HEK293 (cell line): ENCODE measurements around the gene STAT3.

Experiments
- CTCF ChIA-PET: fragments of 350-600 bp; formaldehyde crosslinking; extraction: SDS; loops from one replicate; lab custom pipeline; 2021; ENCODE audit warnings: antibody characterized with exemption; lab: Yijun Ruan, JAX
- POLR2A ChIA-PET: fragments of 300-600 bp; formaldehyde crosslinking; extraction: SDS; loops from one replicate; lab custom pipeline; 2020; ENCODE audit warnings: antibody characterized with exemption, inconsistent platforms; lab: Yijun Ruan, JAX
- H3K27ac ChIP-seq: fragments of 200-500 bp; sonication (Bioruptor generic); 2 replicates; pipeline ENCODE4 v1.5.1; 2014; ENCODE audit warnings: low read depth, low read length, control low read depth, inconsistent platforms; ENCODE audit errors: extremely low read depth
- H3K36me3 ChIP-seq, 2 experiments: fragments of 200-500 bp in 1 of 2; sonication (Bioruptor generic) in 1 of 2; 1 replicate in 1 of 2; 2 replicates in 1 of 2; pipeline ENCODE4 v1.5.1; 2014 to 2017; ENCODE audit warnings: inconsistent platforms in 2 of 2, low read length in 2 of 2; ENCODE audit not compliant: control insufficient read depth in 2 of 2, insufficient read depth in 1 of 2
- H3K4me1 ChIP-seq: fragments of 200-500 bp; sonication (Bioruptor generic); 2 replicates; pipeline ENCODE4 v1.5.1; 2014; ENCODE audit warnings: mild to moderate bottlenecking, low read length, inconsistent platforms; ENCODE audit not compliant: control insufficient read depth, insufficient read depth
- H3K4me3 ChIP-seq: 2 replicates; pipeline ENCODE4 v1.5.1; 2011; ENCODE audit warnings: low read depth, mild to moderate bottlenecking, control low read depth, low read length, moderate library complexity
- H3K9me3 ChIP-seq: fragments of 200-500 bp; sonication (Bioruptor generic); 2 replicates; pipeline ENCODE4 v1.5.1; 2014; ENCODE audit warnings: low read depth, low read length, inconsistent platforms; ENCODE audit not compliant: control insufficient read depth, insufficient read depth
- YY2 ChIP-seq: fragments of 450-650 bp; formaldehyde crosslinking; IDR thresholded peaks from 2 replicates; pipeline ENCODE4 v1.5.1; 2016; ENCODE audit warnings: missing biosample characterization, missing genetic modification characterization
- ZBTB17 ChIP-seq: fragments of 450-650 bp; formaldehyde crosslinking; IDR thresholded peaks from 2 replicates; pipeline ENCODE4 v1.5.1; 2016; ENCODE audit warnings: missing biosample characterization, missing genetic modification characterization
- ZFP37 ChIP-seq: fragments of 450-650 bp; formaldehyde crosslinking; IDR thresholded peaks from 2 replicates; pipeline ENCODE4 v1.5.1; 2016; ENCODE audit warnings: missing biosample characterization, missing genetic modification characterization
- ZNF112 ChIP-seq: fragments of 450-650 bp; formaldehyde crosslinking; IDR thresholded peaks from 2 replicates; pipeline ENCODE4 v1.5.0; 2017; ENCODE audit warnings: missing biosample characterization, missing genetic modification characterization
- ZNF146 ChIP-seq: fragments of 450-650 bp; formaldehyde crosslinking; IDR thresholded peaks from 2 replicates; pipeline ENCODE4 v1.5.1; 2016; ENCODE audit warnings: missing biosample characterization, missing genetic modification characterization
- ZNF169 ChIP-seq: fragments of 450-650 bp; formaldehyde crosslinking; IDR thresholded peaks from 2 replicates; pipeline ENCODE4 v1.5.1; 2016; ENCODE audit warnings: missing biosample characterization, missing genetic modification characterization
- ZNF335 ChIP-seq: fragments of 450-650 bp; formaldehyde crosslinking; conservative IDR thresholded peaks from 2 replicates; pipeline ENCODE4 v1.5.1; 2016; ENCODE audit warnings: missing biosample characterization, missing genetic modification characterization
- ZNF404 ChIP-seq: fragments of 450-650 bp; formaldehyde crosslinking; IDR thresholded peaks from 2 replicates; pipeline ENCODE4 v1.5.1; 2017; ENCODE audit warnings: missing biosample characterization, missing genetic modification characterization
- ZNF623 ChIP-seq: fragments of 450-650 bp; formaldehyde crosslinking; IDR thresholded peaks from 2 replicates; pipeline ENCODE4 v1.5.1; 2016; ENCODE audit warnings: missing biosample characterization, missing genetic modification characterization
- ZNF777 ChIP-seq: fragments of 450-650 bp; formaldehyde crosslinking; IDR thresholded peaks from 2 replicates; pipeline ENCODE4 v1.5.1; 2017; ENCODE audit warnings: missing biosample characterization, missing genetic modification characterization, borderline replicate concordance
- ZNF791 ChIP-seq: fragments of 450-650 bp; formaldehyde crosslinking; IDR thresholded peaks from 2 replicates; pipeline ENCODE4 v1.5.1; 2016; ENCODE audit warnings: missing biosample characterization, missing genetic modification characterization
- ZNF830 ChIP-seq: fragments of 450-650 bp; IDR thresholded peaks from 2 replicates; pipeline ENCODE4 v1.5.0; 2018; ENCODE audit warnings: missing biosample characterization, missing genetic modification characterization, low read depth, mild to moderate bottlenecking, moderate library complexity
- ZSCAN30 ChIP-seq: fragments of 450-650 bp; IDR thresholded peaks from 2 replicates; pipeline ENCODE4 v1.5.1; 2018; ENCODE audit warnings: missing biosample characterization, mild to moderate bottlenecking, missing genetic modification characterization, moderate library complexity
- TF ChIP-seq, protein P1 (sequence below): fragments of 450-650 bp; formaldehyde crosslinking; IDR thresholded peaks from 2 replicates; pipeline ENCODE4 v1.5.1; 2017; ENCODE audit warnings: missing biosample characterization, missing genetic modification characterization
- TF ChIP-seq, protein P2 (sequence below): fragments of 450-650 bp; formaldehyde crosslinking; IDR thresholded peaks from 2 replicates; pipeline ENCODE4 v1.5.1; 2016; ENCODE audit warnings: missing biosample characterization, missing genetic modification characterization
- TF ChIP-seq, protein P3 (sequence below): IDR thresholded peaks from 2 replicates; pipeline ENCODE4 v1.6.1; 2011; ENCODE audit warnings: mild to moderate bottlenecking, low read depth, low read length, borderline replicate concordance
- TF ChIP-seq, protein P4 (sequence below): fragments of 450-650 bp; formaldehyde crosslinking; IDR thresholded peaks from 2 replicates; pipeline ENCODE4 v1.5.1; 2016; ENCODE audit warnings: missing biosample characterization, missing genetic modification characterization
- TF ChIP-seq, protein P5 (sequence below): fragments of 450-650 bp; formaldehyde crosslinking; IDR thresholded peaks from 2 replicates; pipeline ENCODE4 v1.5.1; 2017; ENCODE audit warnings: missing biosample characterization, missing genetic modification characterization
- TF ChIP-seq, protein P6 (sequence below): fragments of 450-650 bp; formaldehyde crosslinking; IDR thresholded peaks from 2 replicates; pipeline ENCODE4 v1.5.1; 2016; ENCODE audit warnings: missing biosample characterization, missing genetic modification characterization
- TF ChIP-seq, protein P7 (sequence below): fragments of 450-650 bp; formaldehyde crosslinking; IDR thresholded peaks from 2 replicates; pipeline ENCODE4 v1.5.1; 2016; ENCODE audit warnings: missing biosample characterization, missing genetic modification characterization
- TF ChIP-seq, protein P8 (sequence below): fragments of 450-650 bp; formaldehyde crosslinking; IDR thresholded peaks from 2 replicates; pipeline ENCODE4 v1.5.1; 2016; ENCODE audit warnings: missing biosample characterization, missing genetic modification characterization

The STAT3 gene

DNA sequence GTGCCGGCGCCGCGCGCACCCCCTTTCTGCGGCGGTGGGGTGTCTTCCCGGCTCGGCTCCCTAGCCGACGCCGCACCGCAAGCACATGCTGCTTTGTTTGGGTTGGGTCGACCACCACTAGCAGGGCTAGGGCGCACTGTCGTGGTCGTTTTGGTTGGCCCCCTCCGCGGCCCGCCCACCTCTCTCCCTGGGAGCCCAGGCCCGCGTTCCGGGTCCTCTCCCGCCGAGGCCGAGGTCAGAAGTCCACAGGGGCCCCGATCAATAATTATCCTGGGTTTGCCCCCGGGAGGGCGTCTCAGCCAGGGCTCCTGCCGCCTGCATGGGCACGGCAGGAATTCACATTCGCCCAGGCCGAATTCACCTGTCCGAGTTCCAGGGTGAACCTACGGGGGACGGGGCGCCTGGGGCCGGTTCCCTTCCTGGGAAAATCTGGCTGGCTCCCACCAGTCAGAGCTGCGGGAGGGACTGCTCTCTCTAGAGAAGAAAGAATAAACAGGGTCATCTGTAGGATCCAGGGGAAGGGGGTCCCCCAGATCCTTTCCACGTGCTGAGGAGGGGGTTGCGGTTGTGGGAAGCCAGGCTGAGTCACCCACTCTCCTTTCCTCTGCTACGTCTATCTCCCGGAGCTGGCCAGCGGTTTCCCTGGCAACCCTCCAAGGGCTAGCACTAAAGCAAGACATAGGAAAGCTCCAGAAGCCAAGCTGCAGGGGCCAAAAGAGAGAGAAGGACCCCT lies 111.5 kb downstream of the STAT3 start:
- ChIA-PET POLR2A (interaction anchor here (0.5 to 1.9 kb wide), 8 partner anchors 10 to 259 kb away, joined by 3 to 8 read pairs (median 3); partner anchors contain the start of genes CAVIN1, DNAJC7 and NKIRAS2), CTCF (interaction anchor here (0.6 to 1.2 kb wide), 5 partner anchors 10 to 313 kb away, joined by 3 to 5 read pairs (median 3); no protein-coding TSS in a partner anchor)
- H3K27ac ChIP-seq: peak overlapping the region; percentile 85; the same call in 1 of the 2 replicates
- TF ChIP-seq ZNF404: no peak
- TF ChIP-seq, protein P1, sequence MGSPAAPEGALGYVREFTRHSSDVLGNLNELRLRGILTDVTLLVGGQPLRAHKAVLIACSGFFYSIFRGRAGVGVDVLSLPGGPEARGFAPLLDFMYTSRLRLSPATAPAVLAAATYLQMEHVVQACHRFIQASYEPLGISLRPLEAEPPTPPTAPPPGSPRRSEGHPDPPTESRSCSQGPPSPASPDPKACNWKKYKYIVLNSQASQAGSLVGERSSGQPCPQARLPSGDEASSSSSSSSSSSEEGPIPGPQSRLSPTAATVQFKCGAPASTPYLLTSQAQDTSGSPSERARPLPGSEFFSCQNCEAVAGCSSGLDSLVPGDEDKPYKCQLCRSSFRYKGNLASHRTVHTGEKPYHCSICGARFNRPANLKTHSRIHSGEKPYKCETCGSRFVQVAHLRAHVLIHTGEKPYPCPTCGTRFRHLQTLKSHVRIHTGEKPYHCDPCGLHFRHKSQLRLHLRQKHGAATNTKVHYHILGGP (tag by site-specific recombination): no peak
- TF ChIP-seq ZBTB17: no peak
- TF ChIP-seq, protein P2, sequence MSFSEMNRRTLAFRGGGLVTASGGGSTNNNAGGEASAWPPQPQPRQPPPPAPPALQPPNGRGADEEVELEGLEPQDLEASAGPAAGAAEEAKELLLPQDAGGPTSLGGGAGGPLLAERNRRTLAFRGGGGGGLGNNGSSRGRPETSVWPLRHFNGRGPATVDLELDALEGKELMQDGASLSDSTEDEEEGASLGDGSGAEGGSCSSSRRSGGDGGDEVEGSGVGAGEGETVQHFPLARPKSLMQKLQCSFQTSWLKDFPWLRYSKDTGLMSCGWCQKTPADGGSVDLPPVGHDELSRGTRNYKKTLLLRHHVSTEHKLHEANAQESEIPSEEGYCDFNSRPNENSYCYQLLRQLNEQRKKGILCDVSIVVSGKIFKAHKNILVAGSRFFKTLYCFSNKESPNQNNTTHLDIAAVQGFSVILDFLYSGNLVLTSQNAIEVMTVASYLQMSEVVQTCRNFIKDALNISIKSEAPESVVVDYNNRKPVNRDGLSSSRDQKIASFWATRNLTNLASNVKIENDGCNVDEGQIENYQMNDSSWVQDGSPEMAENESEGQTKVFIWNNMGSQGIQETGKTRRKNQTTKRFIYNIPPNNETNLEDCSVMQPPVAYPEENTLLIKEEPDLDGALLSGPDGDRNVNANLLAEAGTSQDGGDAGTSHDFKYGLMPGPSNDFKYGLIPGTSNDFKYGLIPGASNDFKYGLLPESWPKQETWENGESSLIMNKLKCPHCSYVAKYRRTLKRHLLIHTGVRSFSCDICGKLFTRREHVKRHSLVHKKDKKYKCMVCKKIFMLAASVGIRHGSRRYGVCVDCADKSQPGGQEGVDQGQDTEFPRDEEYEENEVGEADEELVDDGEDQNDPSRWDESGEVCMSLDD (tag by site-specific recombination): peak; percentile 67; the same call in 1 of the 2 replicates
- TF ChIP-seq, protein P3, sequence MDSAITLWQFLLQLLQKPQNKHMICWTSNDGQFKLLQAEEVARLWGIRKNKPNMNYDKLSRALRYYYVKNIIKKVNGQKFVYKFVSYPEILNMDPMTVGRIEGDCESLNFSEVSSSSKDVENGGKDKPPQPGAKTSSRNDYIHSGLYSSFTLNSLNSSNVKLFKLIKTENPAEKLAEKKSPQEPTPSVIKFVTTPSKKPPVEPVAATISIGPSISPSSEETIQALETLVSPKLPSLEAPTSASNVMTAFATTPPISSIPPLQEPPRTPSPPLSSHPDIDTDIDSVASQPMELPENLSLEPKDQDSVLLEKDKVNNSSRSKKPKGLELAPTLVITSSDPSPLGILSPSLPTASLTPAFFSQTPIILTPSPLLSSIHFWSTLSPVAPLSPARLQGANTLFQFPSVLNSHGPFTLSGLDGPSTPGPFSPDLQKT: no peak
- TF ChIP-seq, protein P4, sequence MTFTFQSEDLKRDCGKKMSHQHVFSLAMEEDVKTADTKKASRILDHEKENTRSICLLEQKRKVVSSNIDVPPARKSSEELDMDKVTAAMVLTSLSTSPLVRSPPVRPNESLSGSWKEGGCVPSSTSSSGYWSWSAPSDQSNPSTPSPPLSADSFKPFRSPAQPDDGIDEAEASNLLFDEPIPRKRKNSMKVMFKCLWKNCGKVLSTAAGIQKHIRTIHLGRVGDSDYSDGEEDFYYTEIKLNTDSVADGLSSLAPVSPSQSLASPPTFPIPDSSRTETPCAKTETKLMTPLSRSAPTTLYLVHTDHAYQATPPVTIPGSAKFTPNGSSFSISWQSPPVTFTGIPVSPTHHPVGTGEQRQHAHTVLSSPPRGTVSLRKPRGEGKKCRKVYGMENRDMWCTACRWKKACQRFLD (tag by site-specific recombination): no peak
- no peak for TF ChIP-seq ZNF623 (tag by site-specific recombination)
- no peak for TF ChIP-seq ZNF791 (tag by site-specific recombination)
- no peak for TF ChIP-seq ZNF830
- TF ChIP-seq, protein P5, sequence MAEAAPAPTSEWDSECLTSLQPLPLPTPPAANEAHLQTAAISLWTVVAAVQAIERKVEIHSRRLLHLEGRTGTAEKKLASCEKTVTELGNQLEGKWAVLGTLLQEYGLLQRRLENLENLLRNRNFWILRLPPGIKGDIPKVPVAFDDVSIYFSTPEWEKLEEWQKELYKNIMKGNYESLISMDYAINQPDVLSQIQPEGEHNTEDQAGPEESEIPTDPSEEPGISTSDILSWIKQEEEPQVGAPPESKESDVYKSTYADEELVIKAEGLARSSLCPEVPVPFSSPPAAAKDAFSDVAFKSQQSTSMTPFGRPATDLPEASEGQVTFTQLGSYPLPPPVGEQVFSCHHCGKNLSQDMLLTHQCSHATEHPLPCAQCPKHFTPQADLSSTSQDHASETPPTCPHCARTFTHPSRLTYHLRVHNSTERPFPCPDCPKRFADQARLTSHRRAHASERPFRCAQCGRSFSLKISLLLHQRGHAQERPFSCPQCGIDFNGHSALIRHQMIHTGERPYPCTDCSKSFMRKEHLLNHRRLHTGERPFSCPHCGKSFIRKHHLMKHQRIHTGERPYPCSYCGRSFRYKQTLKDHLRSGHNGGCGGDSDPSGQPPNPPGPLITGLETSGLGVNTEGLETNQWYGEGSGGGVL: peak; percentile 10; the same call in 1 of the 2 replicates
- TF ChIP-seq ZNF112 (tag by site-specific recombination): no peak
- TF ChIP-seq ZNF335 (tag by site-specific recombination): peak; percentile 97
- no peak for TF ChIP-seq YY2 (tag by site-specific recombination)
- TF ChIP-seq ZSCAN30 (tag by site-specific recombination): 0 out of 2 replicates have a peak, but pooled peaks have one; percentile 10
- TF ChIP-seq ZNF777 (tag by site-specific recombination): peak; percentile 75
- TF ChIP-seq, protein P6, sequence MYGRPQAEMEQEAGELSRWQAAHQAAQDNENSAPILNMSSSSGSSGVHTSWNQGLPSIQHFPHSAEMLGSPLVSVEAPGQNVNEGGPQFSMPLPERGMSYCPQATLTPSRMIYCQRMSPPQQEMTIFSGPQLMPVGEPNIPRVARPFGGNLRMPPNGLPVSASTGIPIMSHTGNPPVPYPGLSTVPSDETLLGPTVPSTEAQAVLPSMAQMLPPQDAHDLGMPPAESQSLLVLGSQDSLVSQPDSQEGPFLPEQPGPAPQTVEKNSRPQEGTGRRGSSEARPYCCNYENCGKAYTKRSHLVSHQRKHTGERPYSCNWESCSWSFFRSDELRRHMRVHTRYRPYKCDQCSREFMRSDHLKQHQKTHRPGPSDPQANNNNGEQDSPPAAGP (tag by site-specific recombination): no peak
- no peak for TF ChIP-seq ZNF146
- TF ChIP-seq ZNF169 (tag by site-specific recombination): no peak
- TF ChIP-seq, protein P7, sequence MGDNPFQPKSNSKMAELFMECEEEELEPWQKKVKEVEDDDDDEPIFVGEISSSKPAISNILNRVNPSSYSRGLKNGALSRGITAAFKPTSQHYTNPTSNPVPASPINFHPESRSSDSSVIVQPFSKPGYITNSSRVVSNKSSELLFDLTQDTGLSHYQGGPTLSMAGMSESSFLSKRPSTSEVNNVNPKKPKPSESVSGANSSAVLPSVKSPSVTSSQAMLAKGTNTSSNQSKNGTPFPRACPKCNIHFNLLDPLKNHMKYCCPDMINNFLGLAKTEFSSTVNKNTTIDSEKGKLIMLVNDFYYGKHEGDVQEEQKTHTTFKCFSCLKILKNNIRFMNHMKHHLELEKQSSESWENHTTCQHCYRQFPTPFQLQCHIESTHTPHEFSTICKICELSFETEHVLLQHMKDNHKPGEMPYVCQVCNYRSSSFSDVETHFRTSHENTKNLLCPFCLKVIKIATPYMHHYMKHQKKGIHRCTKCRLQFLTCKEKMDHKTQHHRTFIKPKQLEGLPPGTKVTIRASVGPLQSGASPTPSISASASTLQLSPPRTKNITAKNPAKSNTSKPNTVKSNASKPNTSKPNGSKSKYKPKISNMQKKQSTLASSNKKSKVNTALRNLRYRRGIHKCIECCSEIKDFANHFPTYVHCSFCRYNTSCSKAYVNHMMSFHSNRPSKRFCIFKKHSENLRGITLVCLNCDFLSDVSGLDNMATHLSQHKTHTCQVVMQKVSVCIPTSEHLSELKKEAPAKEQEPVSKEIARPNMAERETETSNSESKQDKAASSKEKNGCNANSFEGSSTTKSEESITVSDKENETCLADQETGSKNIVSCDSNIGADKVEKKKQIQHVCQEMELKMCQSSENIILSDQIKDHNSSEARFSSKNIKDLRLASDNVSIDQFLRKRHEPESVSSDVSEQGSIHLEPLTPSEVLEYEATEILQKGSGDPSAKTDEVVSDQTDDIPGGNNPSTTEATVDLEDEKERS (tag by site-specific recombination): no peak
- TF ChIP-seq, protein P8, sequence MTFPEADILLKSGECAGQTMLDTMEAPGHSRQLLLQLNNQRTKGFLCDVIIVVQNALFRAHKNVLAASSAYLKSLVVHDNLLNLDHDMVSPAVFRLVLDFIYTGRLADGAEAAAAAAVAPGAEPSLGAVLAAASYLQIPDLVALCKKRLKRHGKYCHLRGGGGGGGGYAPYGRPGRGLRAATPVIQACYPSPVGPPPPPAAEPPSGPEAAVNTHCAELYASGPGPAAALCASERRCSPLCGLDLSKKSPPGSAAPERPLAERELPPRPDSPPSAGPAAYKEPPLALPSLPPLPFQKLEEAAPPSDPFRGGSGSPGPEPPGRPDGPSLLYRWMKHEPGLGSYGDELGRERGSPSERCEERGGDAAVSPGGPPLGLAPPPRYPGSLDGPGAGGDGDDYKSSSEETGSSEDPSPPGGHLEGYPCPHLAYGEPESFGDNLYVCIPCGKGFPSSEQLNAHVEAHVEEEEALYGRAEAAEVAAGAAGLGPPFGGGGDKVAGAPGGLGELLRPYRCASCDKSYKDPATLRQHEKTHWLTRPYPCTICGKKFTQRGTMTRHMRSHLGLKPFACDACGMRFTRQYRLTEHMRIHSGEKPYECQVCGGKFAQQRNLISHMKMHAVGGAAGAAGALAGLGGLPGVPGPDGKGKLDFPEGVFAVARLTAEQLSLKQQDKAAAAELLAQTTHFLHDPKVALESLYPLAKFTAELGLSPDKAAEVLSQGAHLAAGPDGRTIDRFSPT: 0 out of 2 replicates have a peak, but pooled peaks have one; percentile 31
- no peak for TF ChIP-seq ZFP37

More for the DNA sequence above, 111.5 kb downstream of the STAT3 start:
- H3K4me1 ChIP-seq: peaks cover 32% of the 10 kb centered on the region
- H3K9me3 ChIP-seq: no peaks in the 10 kb centered on the region
- peak overlapping the region; percentile 84 for H3K4me3 ChIP-seq
- H3K36me3 ChIP-seq: no peaks in the 10 kb centered on the region
